Esophagus mucosa (tissue), 1 donor: ENCODE results near the gene HOTAIR. TPM values are rescaled to one million over a fixed set of nuclear protein-coding genes. Genes with fewer than 3 reads are reported as not detected.

Experiments
- ATAC-seq: fragments of 200-7000 bp; cut with Tn5 transposase; one replicate; pipeline ENCODE4 v1.9.1; 2020
- total RNA-seq: library from RNA; stranded (reverse); gene quantifications from one replicate; pipeline ENCODE4 v1.2.4, GENCODE V29; 2023
- donor health status: DM: yes; HTN: yes; CAD: no.

The HOTAIR gene
- total RNA-seq, 1 donor from 2014 or later, result not detected

- ATAC-seq, result no peak
Measured at GRCh38 chr12:53985692-53985993, 10.9 kb upstream of the HOTAIR start.

GRCh38 chr12:53984901-53985691 is 10.3 kb upstream of the HOTAIR start, which contains the start of gene HOXC10:
TSS of gene HOXC10 (plus strand) at chr12:53985146. CDS start at chr12:53985260, 114 bp downstream.
- ATAC-seq, result peak; percentile 88

- no peak for ATAC-seq
Measured at GRCh38 chr12:53983950-53984572, 9.3 kb upstream of the HOTAIR start.

DNA sequence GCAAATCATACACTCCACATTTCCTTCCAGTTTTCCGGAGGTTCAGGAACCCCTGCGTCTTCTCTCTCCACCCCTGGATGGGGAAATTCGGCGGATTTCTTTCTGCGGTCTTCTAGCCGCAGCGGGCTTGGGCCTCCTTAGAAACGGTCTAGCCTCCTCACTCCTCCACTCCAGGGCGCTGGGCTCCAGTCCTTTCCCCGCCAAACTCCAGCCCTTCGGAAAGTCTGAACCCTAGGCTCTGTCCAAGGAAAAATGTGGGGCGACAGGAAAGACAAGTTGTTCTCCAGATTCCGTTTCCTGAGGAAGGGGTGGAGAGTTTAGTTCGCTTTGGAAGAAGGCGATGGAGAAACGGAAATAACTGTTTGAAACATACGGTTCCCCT is 8.8 kb upstream of the HOTAIR start:
- ATAC-seq, result no peak

- ATAC-seq, result no peak
Measured at GRCh38 chr12:53982648-53983567, 8.2 kb upstream of the HOTAIR start.

DNA sequence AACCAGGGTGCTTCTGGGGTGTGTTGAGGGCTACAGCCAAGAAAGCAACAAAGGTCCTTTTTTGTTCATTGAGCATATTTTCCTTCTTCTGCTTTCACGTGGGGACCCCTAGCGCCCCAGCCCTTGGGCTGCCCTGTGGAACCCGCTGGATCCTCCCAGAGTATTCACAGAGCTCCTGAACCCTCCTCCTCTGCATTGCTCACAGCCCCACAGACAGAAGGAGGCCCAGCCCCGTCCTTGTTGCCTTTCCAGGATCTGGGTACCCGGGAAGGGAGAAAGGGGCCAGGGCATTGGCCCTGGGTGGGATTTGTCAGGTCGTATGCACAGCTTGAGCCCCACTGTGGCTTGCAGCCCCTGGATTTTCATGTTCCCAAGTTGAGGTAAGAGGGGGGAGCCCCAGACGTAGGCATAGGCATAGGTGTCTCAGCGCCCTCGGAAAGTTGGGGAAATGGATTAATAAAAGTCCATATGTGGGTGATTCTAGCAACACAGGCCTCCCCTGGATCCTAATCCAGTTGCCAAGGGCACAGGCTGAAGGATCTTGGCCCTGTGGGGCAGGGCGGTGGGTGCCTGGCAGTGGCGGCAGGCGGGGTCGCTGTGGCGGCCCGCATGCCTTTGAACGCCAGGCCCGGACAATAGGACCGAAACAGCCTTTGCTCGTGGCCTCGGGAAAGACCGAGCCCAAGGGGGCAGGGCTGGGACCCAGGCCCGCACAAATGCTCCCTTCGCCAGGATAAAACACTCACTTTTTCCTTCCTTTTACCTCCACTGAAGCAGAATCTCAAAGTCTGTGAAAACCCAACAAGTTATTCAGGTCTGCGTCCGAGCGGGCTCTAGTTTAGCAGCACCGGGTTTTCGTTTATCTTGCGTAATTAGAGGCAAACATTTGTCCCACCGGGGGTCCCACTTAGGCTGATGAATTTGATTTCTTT is 7.1 kb upstream of the HOTAIR start:
- no peak for ATAC-seq

DNA sequence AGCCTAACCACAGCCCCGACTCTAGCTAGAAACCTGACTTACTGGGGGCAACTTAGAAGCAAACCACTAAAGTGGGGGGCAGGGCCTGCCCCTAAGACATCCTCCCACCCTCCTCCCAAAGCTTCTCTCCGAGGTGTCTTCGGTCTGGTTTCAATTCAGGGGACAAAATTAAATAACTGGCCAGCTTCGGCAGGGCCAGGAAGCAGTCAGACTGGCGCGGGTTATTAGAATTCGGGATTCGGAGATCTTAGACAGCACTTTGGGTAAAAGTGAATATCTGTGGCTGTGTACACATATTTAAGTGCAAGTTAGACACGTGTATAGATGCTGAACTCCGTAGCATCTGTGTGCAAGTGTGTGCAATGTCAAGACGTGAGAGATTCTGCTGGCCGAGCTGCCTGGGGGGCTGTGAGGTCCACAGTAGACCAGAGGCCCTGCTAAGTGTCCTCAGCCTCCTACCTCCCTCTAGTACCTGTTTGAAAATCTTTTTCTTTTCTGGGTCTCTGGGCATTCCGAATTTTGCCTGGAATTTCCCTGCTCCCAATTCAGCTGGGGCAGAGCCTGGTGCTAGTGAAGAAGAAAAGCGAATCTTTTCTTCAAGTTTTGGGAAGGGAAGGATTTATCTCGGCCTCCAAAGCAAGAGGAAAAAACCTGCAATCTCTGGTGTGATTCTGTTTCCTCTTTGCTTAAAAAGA is 6.2 kb upstream of the HOTAIR start:
- no peak for ATAC-seq

DNA sequence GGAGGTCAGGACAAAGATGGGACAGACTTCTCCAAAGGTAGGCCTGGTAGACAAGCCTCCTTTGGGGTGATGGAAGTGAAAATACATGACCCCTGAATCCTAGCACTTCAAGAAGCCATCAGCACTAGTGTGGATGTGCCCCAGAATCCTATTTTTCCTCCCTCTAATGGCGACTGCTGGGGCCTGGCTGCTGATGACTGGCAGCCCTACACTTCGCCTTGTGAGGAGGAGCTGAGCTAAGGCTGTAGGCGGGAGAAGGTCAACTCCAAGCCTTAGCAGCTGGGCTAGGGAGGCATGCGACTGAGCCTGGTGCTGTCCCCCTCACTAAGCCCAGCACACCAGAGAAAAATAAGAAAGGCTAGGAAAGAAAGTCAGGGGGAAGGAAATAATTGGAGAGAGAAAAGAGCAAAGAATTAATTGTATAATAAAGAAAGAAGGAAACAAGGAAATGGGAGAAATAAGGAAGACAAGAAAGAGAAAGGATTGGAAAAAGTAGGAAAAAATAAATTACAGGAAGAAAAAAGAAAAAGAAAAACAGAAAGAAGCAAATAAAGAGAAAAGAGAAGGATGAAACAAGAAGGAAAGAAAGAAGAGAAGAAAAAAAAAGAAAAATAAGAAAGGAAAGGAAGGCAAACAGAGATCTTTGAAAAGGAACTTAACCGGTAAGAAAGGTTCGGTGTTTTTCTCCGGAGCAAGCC is 5.5 kb upstream of the HOTAIR start:
- ATAC-seq, result no peak

GRCh38 chr12:53978477-53979356 is 4.0 kb upstream of the HOTAIR start:
- ATAC-seq, result no peak

- ATAC-seq, result no peak
Measured at GRCh38 chr12:53977596-53978445, 3.1 kb upstream of the HOTAIR start.

DNA sequence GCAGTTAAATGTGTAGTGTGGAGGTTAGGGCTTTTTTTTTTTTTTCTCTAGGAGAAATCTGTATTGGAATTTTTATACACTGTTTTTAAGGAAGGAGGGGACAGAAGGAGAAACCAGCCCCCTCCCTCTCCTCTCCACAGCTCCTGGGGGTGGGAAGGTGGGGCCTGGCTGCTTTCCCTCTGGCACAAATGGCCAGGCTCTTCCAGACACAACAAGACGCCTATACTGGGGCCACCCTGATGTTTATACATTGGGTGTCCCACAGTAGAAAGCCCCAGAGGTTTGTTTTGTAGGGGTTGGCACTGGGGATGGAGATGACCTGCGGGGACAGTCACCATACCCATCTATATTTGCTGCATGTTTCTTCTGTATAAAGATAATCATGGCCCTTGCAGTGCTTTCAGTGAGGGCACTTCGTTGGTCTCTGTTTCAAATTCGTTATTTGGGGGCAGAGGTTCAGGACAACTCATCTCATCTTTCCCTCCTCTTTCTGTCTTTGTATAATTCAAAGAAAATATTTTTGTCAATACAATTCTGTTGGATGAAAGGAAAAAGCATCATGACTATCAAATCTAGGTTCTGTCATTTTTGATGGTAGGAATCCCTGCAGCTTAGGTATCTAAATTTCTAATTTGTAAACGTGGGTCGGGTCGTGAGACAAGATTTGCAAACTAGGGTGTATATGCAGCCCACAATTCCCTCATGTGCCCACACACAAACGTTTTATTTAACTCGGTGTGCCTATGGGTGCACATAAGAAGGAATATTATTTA is 2.3 kb upstream of the HOTAIR start:
- ATAC-seq, result no peak

DNA sequence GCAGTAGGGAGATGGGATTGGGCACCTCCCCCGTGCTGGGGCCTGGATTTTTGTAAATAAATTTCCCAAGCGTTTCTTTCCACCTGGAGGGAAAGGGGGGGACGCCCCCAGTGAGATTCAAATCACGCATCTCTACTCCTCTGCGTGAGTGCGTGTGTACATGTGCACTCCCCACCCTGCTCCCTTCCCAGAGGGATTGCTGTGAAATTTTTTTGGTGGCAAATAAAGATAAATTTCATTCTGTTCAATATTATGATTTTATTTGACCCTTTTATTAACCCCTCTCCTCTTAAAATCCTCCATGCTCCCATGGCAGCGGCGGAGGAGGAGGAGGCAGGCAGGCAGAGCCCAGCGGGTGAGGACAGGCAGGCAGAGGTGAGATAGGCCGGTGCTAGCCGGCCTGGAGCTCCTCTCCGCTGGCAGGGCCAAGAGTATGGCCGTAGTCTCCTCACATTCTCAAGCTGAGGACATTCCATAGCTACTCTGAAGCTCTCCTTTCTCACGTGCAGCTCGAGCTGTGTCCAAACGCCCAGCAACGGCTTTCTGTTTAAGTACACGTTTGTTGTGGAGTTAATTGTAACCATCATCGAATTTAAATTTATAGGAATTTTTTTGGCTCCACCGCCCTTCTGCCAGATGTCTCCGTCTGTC is 1.5 kb upstream of the HOTAIR start:
- no peak for ATAC-seq

DNA sequence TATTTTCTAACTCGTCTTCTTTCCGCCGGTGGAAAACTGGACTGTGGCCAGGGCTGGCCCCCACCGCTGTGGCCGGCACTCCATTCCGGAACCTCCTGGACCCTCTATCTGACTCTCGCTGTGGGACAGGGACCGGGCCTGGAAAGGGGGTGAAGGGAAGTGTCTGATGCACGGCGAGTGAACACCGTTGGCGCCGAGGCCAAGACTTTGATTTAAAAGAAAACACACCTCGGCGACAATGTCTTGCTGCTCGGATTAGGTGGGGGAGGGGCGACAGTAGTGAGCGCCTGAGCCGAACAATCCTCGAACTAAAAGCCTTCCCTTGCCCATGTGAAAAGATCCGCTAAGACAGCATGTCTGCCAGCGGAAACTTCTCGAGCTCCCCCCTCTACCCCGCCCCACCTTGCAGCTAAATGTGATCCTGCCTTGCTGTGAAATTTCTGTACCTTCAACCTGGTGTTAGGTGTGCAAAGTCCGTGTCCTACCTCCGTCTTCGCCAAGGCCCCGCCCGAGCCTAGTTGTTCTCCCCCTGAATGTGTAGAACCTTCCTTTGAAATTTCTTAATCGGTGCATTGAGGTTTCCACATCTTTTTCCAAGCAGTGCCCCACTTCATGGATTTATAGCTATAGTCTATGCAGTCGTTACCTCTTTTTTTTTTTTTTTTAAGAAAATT is 862 bp upstream of the HOTAIR start:
- no peak for ATAC-seq

GRCh38 chr12:53975064-53975471 is 314 bp upstream of the HOTAIR start:
- no peak for ATAC-seq

DNA sequence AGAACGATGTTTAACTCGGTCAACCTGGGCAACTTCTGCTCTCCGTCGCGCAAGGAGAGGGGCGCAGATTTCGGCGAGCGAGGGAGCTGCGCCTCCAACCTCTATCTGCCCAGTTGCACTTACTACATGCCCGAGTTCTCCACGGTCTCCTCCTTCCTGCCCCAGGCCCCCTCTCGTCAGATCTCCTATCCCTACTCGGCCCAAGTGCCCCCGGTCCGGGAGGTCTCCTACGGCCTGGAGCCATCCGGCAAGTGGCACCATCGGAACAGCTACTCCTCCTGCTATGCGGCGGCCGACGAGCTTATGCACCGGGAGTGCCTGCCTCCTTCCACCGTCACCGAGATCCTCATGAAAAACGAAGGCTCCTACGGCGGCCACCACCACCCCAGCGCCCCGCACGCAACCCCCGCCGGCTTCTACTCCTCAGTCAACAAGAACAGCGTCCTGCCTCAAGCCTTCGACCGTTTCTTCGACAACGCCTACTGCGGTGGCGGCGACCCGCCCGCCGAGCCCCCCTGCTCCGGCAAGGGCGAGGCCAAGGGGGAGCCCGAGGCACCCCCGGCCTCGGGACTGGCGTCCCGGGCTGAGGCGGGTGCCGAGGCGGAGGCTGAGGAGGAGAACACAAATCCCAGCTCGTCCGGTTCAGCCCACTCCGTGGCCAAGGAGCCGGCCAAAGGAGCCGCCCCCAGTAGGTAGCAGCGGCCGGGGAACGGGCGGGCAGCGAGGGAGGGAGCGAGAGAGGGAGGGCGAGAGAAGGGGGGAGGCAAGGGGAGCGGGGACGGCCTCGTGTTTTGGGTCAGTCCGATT is 1.3 kb downstream of the HOTAIR start:
- peak; percentile 23 for ATAC-seq

GRCh38 chr12:53972722-53973235 is 2.0 kb downstream of the HOTAIR start, which contains the start of gene HOXC11:
TSS of gene HOXC11 (plus strand) at chr12:53973126. CDS start at chr12:53973242, 116 bp downstream.
- no peak for ATAC-seq
